Measurements from ENCODE around the gene ZNF678. TPM values are rescaled to one million over a fixed set of nuclear protein-coding genes. Genes with fewer than 3 reads are reported as not detected.

Gene ZNF678
- total and polyA plus RNA-seq, 2 of the 4 experiments (the other 2 are of a cell fraction): 1.3 to 4.8 TPM

- Histone ChIP-seq H2AFZ (replicated peaks; ENCODE audit: low read length, poor library complexity) (no peak overlapping the region), H3K9me3 (ENCODE audit: control insufficient read depth, insufficient read depth, low read length) (peaks cover 50% of the 10 kb centered on the region), H3K36me3 (ENCODE audit: control insufficient read depth, insufficient read depth, low read length) (peaks cover 8% of the 10 kb centered on the region), H4K20me1 (ENCODE audit: insufficient read depth, low read length) (no peaks in the 10 kb centered on the region), H2BK120ac (ENCODE audit: low read depth, low read length) (no peak overlapping the region), H3K27ac (ENCODE audit: insufficient read depth, low read length) (no peak overlapping the region), H2BK20ac (ENCODE audit: low read depth, low read length) (no peak overlapping the region), H3K4me2 (ENCODE audit: low read depth, low read length) (no peak overlapping the region), H4K8ac (ENCODE audit: low read depth in 2 of 2, low read length in 2 of 2) (no peak overlapping the region), H3K4ac (ENCODE audit: low read depth, low read length) (no peak overlapping the region), H4K91ac (ENCODE audit: insufficient read depth, low read depth, low read length) (no peak overlapping the region), H3K9me1 (ENCODE audit: insufficient read depth, low read length) (no peaks in the 10 kb centered on the region), H2AK5ac (ENCODE audit: low read depth, low read length) (no peak overlapping the region), H2AK9ac (replicated peaks; ENCODE audit: low read depth, low read length, poor library complexity) (no peak overlapping the region), H3K23ac (ENCODE audit: low read depth, low read length) (no peak overlapping the region), H3K9ac (ENCODE audit: low read depth, low read length) (no peak overlapping the region), H3K79me1 (ENCODE audit: low read depth in 1 of 2, low read length in 2 of 2) (no peaks in the 10 kb centered on the region), H3K4me1 (ENCODE audit: control insufficient read depth, insufficient read depth, low read length) (no peaks in the 10 kb centered on the region), H3K27me3 (ENCODE audit: control insufficient read depth, insufficient read depth, low read length) (no peaks in the 10 kb centered on the region), H2BK15ac (ENCODE audit: low read depth, low read length) (no peak overlapping the region), H2BK5ac (ENCODE audit: low read depth, low read length, poor library complexity, severe bottlenecking) (no peak overlapping the region), H3K18ac (ENCODE audit: low read depth, low read length) (no peak overlapping the region), H3K14ac (replicated peaks; ENCODE audit: low read depth, low read length) (no peak overlapping the region), H3K56ac (ENCODE audit: extremely low read depth, insufficient read depth, low read length) (no peak overlapping the region), H3K4me3 (ENCODE audit: insufficient read depth, low read depth, low read length) (no peak overlapping the region), H4K5ac (ENCODE audit: low read depth, low read length) (no peak overlapping the region)
- in situ Hi-C loops (cut with MboI; ENCODE audit: low sequenced_read_pairs) (no loop called here), intact Hi-C loops (cut with micrococcal nuclease) (no loop called here), dilution Hi-C loops (cut with HindIII; ENCODE audit: low sequenced_read_pairs, unreplicated experiment) (no loop called here)
- TF ChIP-seq NFE2L2 (IDR thresholded peaks at IDR 0.05; ENCODE audit: low read depth, low read length): no peak
- no peak for TF ChIP-seq MAZ (IDR thresholded peaks at IDR 0.05; ENCODE audit: borderline replicate concordance, low read depth, low read length)
- TF ChIP-seq ELK1 (IDR thresholded peaks at IDR 0.05; ENCODE audit: borderline replicate concordance, low read depth, low read length): no peak
- no peak for TF ChIP-seq RCOR1 (IDR thresholded peaks at IDR 0.05; ENCODE audit: insufficient replicate concordance, low read length)
- TF ChIP-seq MAFK (IDR thresholded peaks at IDR 0.05; ENCODE audit: low read depth, low read length): no peak
- DNase-seq (no peak), ATAC-seq (ENCODE audit: low read depth) (no peak)
- POLR2A ChIA-PET (ENCODE audit: unreplicated experiment): no interaction called here
- WGBS, 2 experiments (ENCODE audit: extremely low coverage in 2 of 2, insufficient read length in 1 of 2): no CpG with 5 or more reads among the region's 6 CpGs
- no TSS peak for BruUV-seq (replicated peaks)
- CTCF ChIA-PET: no interaction called here
Observed at GRCh38 chr1:227654858-227655752, 91.7 kb downstream of the ZNF678 start.
